Activated naive CD4-positive, alpha-beta T cell treated with anti-CD3 and anti-CD28 coated beads, Interleukin-2, amount 10 ng/mL, durations not matched to agents 7 days and 5 days (primary cell): ENCODE data around the gene CBL.
A peak's percentile ranks its signal among the peaks of the same experiment; 100 is the strongest.

Experiments used
- CTCF ChIA-PET: fragments of 350-600 bp; sonication (Branson Sonifier 250); formaldehyde crosslinking; loops from one replicate; lab custom pipeline; 2021; ENCODE audit warnings: antibody characterized with exemption; lab: Charles Lee
- DNase-seq: peaks from one replicate; pipeline ENCODE4 v3.0.0-alpha.2; 2020
- H3K27ac Mint-ChIP-seq: one replicate; pipeline ENCODE4 v1.8.0; 2021; ENCODE audit warnings: mild to moderate bottlenecking, moderate library complexity, mixed read lengths
- H3K27me3 Mint-ChIP-seq: one replicate; pipeline ENCODE4 v1.8.0; 2021; ENCODE audit warnings: mild to moderate bottlenecking, mixed read lengths
- H3K36me3 Mint-ChIP-seq: one replicate; pipeline ENCODE4 v1.8.0; 2021; ENCODE audit warnings: mixed read lengths
- H3K4me1 Mint-ChIP-seq: one replicate; pipeline ENCODE4 v1.8.0; 2021; ENCODE audit warnings: mixed read lengths
- H3K4me3 Mint-ChIP-seq: one replicate; pipeline ENCODE4 v1.8.0; 2021; ENCODE audit warnings: mild to moderate bottlenecking, moderate library complexity, mixed read lengths
- H3K9me3 Mint-ChIP-seq: one replicate; pipeline ENCODE4 v1.8.0; 2021; ENCODE audit warnings: mixed read lengths

The CBL gene

DNA sequence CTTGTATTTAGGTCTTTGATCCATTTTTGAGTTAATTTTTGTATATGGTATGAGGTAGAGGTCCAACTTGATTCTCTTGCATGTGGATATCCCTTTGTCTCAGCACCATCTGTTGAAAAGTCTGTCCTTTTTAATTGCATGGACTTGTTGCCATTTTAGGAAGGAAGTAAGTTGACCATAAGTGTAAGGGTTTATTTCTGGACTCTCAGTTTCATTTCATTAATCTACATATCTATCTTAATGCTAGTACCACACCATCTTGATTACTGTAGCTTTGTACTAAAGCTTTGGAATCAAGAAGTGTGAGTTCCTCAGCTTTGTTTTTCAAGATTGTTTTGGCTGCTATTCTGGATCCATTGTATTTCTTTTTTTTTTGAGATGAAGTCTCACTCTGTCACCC is 31.4 kb downstream of the CBL start:
- CTCF ChIA-PET, result interaction anchor here (0.6 kb wide), 2 partner anchors 13 to 42 kb away, joined by 4 to 5 read pairs; no protein-coding TSS in a partner anchor
- H3K27ac Mint-ChIP-seq, result no peak overlapping the region
- no peaks in the 10 kb centered on the region for H3K9me3 Mint-ChIP-seq
- H3K36me3 Mint-ChIP-seq, result peaks cover 64% of the 10 kb centered on the region
- no peaks in the 10 kb centered on the region for H3K27me3 Mint-ChIP-seq
- H3K4me1 Mint-ChIP-seq, result peaks cover 41% of the 10 kb centered on the region
- DNase-seq, result no peak
- H3K4me3 Mint-ChIP-seq, result no peak overlapping the region

GRCh38 chr11:119248750-119249670 is 42.9 kb downstream of the CBL start:
- CTCF ChIA-PET, result interaction anchor here (1.8 kb wide), 1 partner anchor 91 kb away, joined by 4 read pairs; no protein-coding TSS in a partner anchor
- H3K27ac Mint-ChIP-seq, result no peak overlapping the region
- H3K4me3 Mint-ChIP-seq, result no peak overlapping the region
- no peaks in the 10 kb centered on the region for H3K9me3 Mint-ChIP-seq
- no peak for DNase-seq
- H3K27me3 Mint-ChIP-seq, result no peaks in the 10 kb centered on the region
- H3K4me1 Mint-ChIP-seq, result peaks cover 9% of the 10 kb centered on the region
- peaks cover 29% of the 10 kb centered on the region for H3K36me3 Mint-ChIP-seq

GRCh38 chr11:119249671-119250010 is 43.5 kb downstream of the CBL start:
- peaks cover 9% of the 10 kb centered on the region for H3K4me1 Mint-ChIP-seq

GRCh38 chr11:119251114-119251513 is 45.0 kb downstream of the CBL start:
- DNase-seq, result no peak
- H3K27me3 Mint-ChIP-seq, result no peaks in the 10 kb centered on the region
- H3K4me3 Mint-ChIP-seq, result no peak overlapping the region
- H3K27ac Mint-ChIP-seq, result no peak overlapping the region
- H3K9me3 Mint-ChIP-seq, result no peaks in the 10 kb centered on the region
- peaks cover 31% of the 10 kb centered on the region for H3K36me3 Mint-ChIP-seq
- H3K4me1 Mint-ChIP-seq, result peaks cover 9% of the 10 kb centered on the region
- CTCF ChIA-PET, result interaction anchor here (1.1 to 1.2 kb wide), 2 partner anchors 11 to 33 kb away, joined by 3 read pairs; no protein-coding TSS in a partner anchor

More at GRCh38 chr11:119249671-119250010, 43.5 kb downstream of the CBL start:
- no peak overlapping the region for H3K4me3 Mint-ChIP-seq
- no peaks in the 10 kb centered on the region for H3K27me3 Mint-ChIP-seq
- no peak overlapping the region for H3K27ac Mint-ChIP-seq
- H3K36me3 Mint-ChIP-seq, result peaks cover 27% of the 10 kb centered on the region
- CTCF ChIA-PET, result no interaction called here
- no peaks in the 10 kb centered on the region for H3K9me3 Mint-ChIP-seq
- no peak for DNase-seq

DNA sequence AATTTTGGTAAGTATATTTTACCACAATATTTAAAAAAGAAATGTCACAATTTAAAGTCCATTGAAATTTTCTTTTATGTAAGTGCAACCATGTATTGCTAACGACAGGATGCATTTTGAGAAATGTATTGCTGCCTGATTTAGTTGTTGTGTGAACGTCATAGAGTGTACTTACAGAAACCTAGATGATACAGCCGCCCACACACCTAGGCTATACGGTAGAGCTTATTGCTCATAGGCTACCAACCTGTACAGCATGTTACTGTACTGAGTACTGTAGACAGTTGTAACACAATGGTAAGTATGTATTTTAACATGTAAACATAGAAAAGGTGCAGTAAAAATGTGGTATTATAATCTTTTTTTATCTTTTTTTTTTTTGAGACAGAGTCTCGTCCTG is 48.1 kb downstream of the CBL start:
- H3K36me3 Mint-ChIP-seq, result peaks cover 46% of the 10 kb centered on the region
- no peak for DNase-seq
- CTCF ChIA-PET, result interaction anchor here (1.3 kb wide), 1 partner anchor 8 kb away, joined by 3 read pairs; no protein-coding TSS in a partner anchor
- H3K27ac Mint-ChIP-seq, result no peak overlapping the region
- peaks cover 29% of the 10 kb centered on the region for H3K4me1 Mint-ChIP-seq
- no peak overlapping the region for H3K4me3 Mint-ChIP-seq
- H3K9me3 Mint-ChIP-seq, result peaks cover 2% of the 10 kb centered on the region
- no peaks in the 10 kb centered on the region for H3K27me3 Mint-ChIP-seq

- Mint-ChIP-seq H3K4me1 (peaks cover 40% of the 10 kb centered on the region), H3K4me3 (peak overlapping the region; percentile 9)
These were observed 52.0 kb downstream of the CBL start for GRCh38 chr11:119258180-119258579.

DNA sequence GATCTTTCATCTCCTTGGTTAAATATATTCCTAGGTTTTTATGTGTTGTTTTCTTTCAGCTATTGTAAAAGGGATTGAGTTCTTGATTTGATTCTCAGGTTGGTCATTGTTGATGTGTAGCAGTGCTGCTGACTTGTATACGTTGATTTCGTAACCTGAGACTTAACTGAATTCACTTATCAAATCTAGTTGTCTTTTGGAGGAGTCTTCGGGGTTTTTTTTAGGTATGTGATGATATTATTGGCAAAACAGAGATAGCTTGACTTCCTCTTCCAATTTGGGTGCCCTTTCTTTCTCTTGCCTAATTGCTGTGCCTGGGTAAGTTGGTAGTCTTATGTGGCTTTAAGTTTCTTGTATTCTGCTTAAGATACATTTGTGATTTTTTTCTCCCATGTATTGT is 52.8 kb downstream of the CBL start:
- peak overlapping the region; percentile 28 for H3K27ac Mint-ChIP-seq
- CTCF ChIA-PET, result interaction anchor here (1.3 kb wide), 1 partner anchor 25 kb away, joined by 5 read pairs; no protein-coding TSS in a partner anchor
- no peak overlapping the region for H3K4me3 Mint-ChIP-seq
- no peaks in the 10 kb centered on the region for H3K27me3 Mint-ChIP-seq
- no peak for DNase-seq
- peaks cover 40% of the 10 kb centered on the region for H3K4me1 Mint-ChIP-seq
- H3K36me3 Mint-ChIP-seq, result peaks cover 30% of the 10 kb centered on the region
- peaks cover 2% of the 10 kb centered on the region for H3K9me3 Mint-ChIP-seq

More at GRCh38 chr11:119258180-119258579, 52.0 kb downstream of the CBL start:
- peaks cover 35% of the 10 kb centered on the region for H3K36me3 Mint-ChIP-seq
- peak; percentile 60 for DNase-seq
- no peaks in the 10 kb centered on the region for H3K27me3 Mint-ChIP-seq
- peak overlapping the region; percentile 82 for H3K27ac Mint-ChIP-seq
- CTCF ChIA-PET, result no interaction called here
- peaks cover 2% of the 10 kb centered on the region for H3K9me3 Mint-ChIP-seq

DNA sequence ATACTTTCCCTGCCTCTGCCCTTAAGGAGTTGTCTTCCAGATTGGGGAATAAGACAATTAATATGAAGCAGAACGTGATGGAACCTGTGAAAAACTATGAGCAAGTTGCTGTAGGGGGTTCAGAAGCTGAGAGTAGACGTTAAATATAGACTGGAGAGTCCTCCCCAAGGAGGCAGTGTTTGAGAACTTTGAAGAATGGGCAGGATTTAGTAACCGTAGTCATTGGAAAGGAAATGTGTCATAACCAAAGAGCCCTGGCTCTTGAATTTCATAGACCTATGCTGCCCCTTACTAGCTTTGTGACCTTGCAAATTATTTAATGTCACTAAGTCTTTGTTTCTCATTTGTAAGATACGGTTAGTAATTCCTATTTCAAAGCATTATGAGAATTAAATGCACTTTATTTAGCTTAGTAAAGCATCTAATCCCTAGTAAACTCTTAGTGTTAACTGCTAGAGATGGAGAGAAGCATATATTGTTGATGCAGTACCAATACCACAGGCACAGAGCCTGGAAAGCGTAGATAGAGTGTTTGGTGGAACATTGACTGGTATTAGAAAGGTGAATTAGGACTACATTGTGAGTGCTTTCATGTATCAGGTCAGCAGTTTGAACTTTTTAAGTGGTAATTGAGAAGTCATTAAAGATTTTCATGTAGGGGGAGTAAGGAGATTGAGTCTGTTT is 56.7 kb downstream of the CBL start:
- H3K27me3 Mint-ChIP-seq, result no peaks in the 10 kb centered on the region
- H3K4me1 Mint-ChIP-seq, result peaks cover 53% of the 10 kb centered on the region
- DNase-seq, result no peak
- H3K4me3 Mint-ChIP-seq, result no peak overlapping the region
- H3K9me3 Mint-ChIP-seq, result peaks cover 2% of the 10 kb centered on the region
- H3K36me3 Mint-ChIP-seq, result peaks cover 21% of the 10 kb centered on the region
- CTCF ChIA-PET, result interaction anchor here (0.5 to 3.4 kb wide), 13 partner anchors 8 to 94 kb away, joined by 3 to 22 read pairs (median 3); partner anchors contain the start of gene CBL
- no peak overlapping the region for H3K27ac Mint-ChIP-seq

DNA sequence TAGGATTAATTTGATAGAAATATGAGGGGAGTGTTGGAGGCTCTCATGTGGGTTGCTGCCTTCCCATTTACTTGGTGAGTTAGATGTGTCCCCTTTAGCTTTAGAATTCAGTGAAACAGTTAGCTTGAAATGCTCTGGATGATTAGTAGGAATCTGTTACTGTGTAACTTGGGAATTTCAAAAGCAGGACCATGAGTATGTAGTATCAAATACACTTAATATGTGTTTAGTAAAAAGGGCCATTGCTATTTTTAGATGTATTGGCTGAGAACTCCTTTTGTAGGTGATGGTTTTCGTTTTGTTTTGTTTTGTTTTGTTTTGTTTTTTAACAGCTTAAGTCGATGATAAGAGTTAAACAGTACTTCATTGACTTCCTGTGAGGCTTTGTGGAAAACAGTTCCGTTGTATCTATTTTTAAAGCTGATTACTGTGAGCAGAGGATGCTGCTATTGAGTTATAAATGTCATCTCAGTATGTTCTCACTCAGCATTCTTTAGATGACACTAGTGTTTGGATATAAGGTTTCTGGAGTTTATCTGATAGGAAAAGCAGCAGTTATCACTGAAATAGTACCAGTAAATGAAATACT is 57.3 kb downstream of the CBL start:
- Mint-ChIP-seq H3K4me3 (no peak overlapping the region), H3K9me3 (no peaks in the 10 kb centered on the region), H3K4me1 (peaks cover 51% of the 10 kb centered on the region), H3K27me3 (no peaks in the 10 kb centered on the region), H3K36me3 (peaks cover 20% of the 10 kb centered on the region), H3K27ac (no peak overlapping the region)
- CTCF ChIA-PET, result interaction anchor here (0.5 to 3.4 kb wide), 14 partner anchors 9 to 94 kb away, joined by 3 to 22 read pairs (median 3); partner anchors contain the start of gene CBL
- DNase-seq, result no peak

DNA sequence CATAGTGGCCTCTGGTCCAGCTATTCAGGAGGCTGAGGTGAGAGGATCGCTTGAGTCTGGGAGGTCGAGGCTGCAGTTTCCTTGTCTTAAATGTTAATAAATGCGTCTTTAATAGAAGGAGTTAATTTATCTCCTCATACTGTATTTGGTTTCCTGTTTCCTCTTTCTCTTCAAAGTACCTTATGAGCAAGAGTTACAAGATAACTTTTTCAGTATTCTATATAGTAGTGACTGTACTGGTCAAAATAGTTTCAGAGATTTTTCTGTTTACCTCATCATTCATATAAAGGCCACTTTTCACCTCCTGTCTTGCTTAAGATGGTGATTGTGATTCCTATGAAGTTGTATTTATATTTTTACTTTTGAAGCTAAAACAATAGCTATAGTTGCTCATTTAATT is 59.9 kb downstream of the CBL start:
- H3K36me3 Mint-ChIP-seq, result peaks cover 10% of the 10 kb centered on the region
- CTCF ChIA-PET, result interaction anchor here (0.9 to 2.3 kb wide), 4 partner anchors 15 to 59 kb away, joined by 3 to 8 read pairs (median 6); partner anchors contain the start of gene CBL
- peaks cover 36% of the 10 kb centered on the region for H3K4me1 Mint-ChIP-seq
- H3K27me3 Mint-ChIP-seq, result no peaks in the 10 kb centered on the region
- no peak overlapping the region for H3K4me3 Mint-ChIP-seq
- no peaks in the 10 kb centered on the region for H3K9me3 Mint-ChIP-seq
- H3K27ac Mint-ChIP-seq, result peak overlapping the region; percentile 79
- DNase-seq, result no peak

GRCh38 chr11:119266517-119267255 is 60.5 kb downstream of the CBL start:
- Mint-ChIP-seq H3K4me1 (peaks cover 36% of the 10 kb centered on the region), H3K27ac (peak overlapping the region; percentile 79), H3K9me3 (no peaks in the 10 kb centered on the region), H3K27me3 (no peaks in the 10 kb centered on the region), H3K4me3 (peak overlapping the region; percentile 21), H3K36me3 (peaks cover 10% of the 10 kb centered on the region)
- DNase-seq, result no peak
- CTCF ChIA-PET, result interaction anchor here (0.9 to 2.3 kb wide), 5 partner anchors 15 to 90 kb away, joined by 3 to 8 read pairs (median 4); partner anchors contain the start of gene CBL

- Mint-ChIP-seq H3K27me3 (no peaks in the 10 kb centered on the region), H3K4me3 (no peak overlapping the region), H3K27ac (peak overlapping the region; percentile 79), H3K36me3 (peaks cover 17% of the 10 kb centered on the region), H3K9me3 (no peaks in the 10 kb centered on the region), H3K4me1 (peaks cover 36% of the 10 kb centered on the region)
- DNase-seq, result no peak
- CTCF ChIA-PET, result interaction anchor here (0.9 to 2.3 kb wide), 4 partner anchors 8 to 72 kb away, joined by 3 to 8 read pairs (median 4); partner anchors contain the start of gene CBL
These were observed 61.5 kb downstream of the CBL start for GRCh38 chr11:119267645-119268044.

DNA sequence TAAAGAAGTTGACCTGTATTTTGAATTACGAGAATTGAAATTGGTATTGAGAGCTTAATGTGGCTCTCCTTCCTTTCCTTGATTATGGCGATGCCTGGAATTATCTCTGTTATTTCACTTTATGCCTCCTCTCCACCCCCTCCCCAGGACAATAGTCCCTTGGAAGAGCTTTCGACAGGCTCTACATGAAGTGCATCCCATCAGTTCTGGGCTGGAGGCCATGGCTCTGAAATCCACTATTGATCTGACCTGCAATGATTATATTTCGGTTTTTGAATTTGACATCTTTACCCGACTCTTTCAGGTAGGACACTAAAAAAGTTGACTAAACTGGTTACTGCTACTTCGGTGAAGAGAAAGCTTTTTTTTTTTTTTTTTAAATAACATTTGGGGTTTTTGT is 67.6 kb downstream of the CBL start:
- Mint-ChIP-seq H3K27ac (no peak overlapping the region), H3K27me3 (no peaks in the 10 kb centered on the region), H3K4me3 (no peak overlapping the region), H3K4me1 (peaks cover 4% of the 10 kb centered on the region), H3K36me3 (peaks cover 45% of the 10 kb centered on the region), H3K9me3 (no peaks in the 10 kb centered on the region)
- DNase-seq, result no peak
- CTCF ChIA-PET, result no interaction called here
